Activated T-cell treated with anti-CD3 and anti-CD28 coated beads, Interleukin-2, amount 50 U/mL, for 24 hours (primary cell): ENCODE results near the gene LRP1B.
"Not testable (repeated sequence)": the region's sequence is repeated elsewhere in the genome, so short reads cannot be mapped to it uniquely, and the experiment has no call there.

ENCODE experiments used
- DNase-seq: peaks from one replicate; pipeline ENCODE4 v3.0.0-alpha.2; 2020
- H3K27ac Mint-ChIP-seq: 2 replicates; pipeline ENCODE4 v1.8.0; 2020; ENCODE audit warnings: mild to moderate bottlenecking, mixed read lengths
- H3K27me3 Mint-ChIP-seq: 2 replicates; pipeline ENCODE4 v1.8.0; 2020; ENCODE audit warnings: mixed read lengths
- H3K36me3 Mint-ChIP-seq: 2 replicates; pipeline ENCODE4 v1.8.0; 2020; ENCODE audit warnings: low read depth, mixed read lengths
- H3K4me1 Mint-ChIP-seq: 2 replicates; pipeline ENCODE4 v1.8.0; 2020; ENCODE audit warnings: low read depth, mixed read lengths
- H3K4me3 Mint-ChIP-seq: 2 replicates; pipeline ENCODE4 v1.8.0; 2020; ENCODE audit warnings: mild to moderate bottlenecking, moderate library complexity, mixed read lengths
- H3K9me3 Mint-ChIP-seq: 2 replicates; pipeline ENCODE4 v1.8.0; 2020; ENCODE audit warnings: mixed read lengths

LRP1B gene

DNA sequence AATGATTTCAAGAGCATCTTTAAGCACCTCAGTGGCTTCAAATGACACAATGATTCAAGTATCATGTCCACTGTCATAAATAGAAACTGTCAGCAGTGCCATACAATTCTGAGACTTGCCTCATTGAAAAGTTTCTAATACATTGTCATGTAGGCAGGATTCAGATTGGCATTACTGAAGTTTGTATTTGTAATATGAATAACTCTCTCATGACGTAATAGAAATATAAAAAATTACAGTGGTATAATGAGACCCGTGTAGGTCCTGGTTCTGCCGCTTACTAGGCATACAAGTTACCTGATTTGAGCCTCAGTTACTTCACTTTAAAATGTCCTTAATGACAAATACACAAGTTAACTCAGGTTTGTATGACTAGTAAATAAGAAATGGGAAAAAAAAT, 1814.5 kb downstream of the LRP1B start:
- Mint-ChIP-seq H3K4me3 (no peak overlapping the region), H3K9me3 (peaks cover 13% of the 10 kb centered on the region), H3K27me3 (no peaks in the 10 kb centered on the region), H3K36me3 (no peaks in the 10 kb centered on the region), H3K4me1 (no peaks in the 10 kb centered on the region), H3K27ac (no peak overlapping the region)
- no peak for DNase-seq

DNA sequence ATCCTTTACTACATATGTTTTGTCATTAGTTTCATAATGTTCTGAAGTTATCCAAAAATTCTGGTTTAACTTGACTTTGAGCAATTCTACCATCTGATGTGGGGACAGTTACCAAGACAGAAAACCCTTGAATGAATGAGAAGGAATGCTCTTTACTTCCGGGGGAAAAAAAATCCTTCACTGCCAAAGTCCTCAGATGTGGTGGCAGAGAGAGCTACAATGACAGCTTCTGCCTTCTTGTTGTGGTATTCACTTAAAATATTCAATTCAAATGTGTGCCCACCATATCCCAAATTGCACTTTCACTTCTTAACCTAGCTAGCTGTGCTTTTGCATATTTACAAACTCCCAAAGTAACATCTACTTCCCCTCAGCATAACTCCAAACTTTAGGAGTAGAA, 1818.9 kb downstream of the LRP1B start:
- Mint-ChIP-seq H3K4me1 (no peaks in the 10 kb centered on the region), H3K27me3 (no peaks in the 10 kb centered on the region)

DNA sequence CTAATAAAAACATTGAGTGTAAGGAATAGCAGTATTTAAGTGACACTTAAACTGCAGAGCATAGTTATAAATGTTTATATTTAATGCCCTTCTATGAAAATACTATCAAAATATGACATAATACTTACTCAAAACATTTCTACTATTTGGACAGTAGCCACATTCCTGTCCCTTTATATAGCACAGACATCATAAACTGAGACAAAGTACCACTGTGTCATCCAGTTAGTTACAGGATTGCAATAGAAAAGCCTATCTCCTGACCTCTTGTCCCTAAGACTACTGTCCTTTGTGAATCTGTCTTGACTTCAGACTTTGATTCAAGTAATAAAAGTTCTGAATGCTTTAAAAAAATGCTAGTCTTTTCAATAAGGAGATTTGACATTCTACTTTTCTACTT, 1822.1 kb downstream of the LRP1B start:
- Mint-ChIP-seq H3K4me1 (no peaks in the 10 kb centered on the region), H3K4me3 (no peak overlapping the region), H3K27me3 (no peaks in the 10 kb centered on the region), H3K9me3 (peaks cover 7% of the 10 kb centered on the region), H3K36me3 (no peaks in the 10 kb centered on the region), H3K27ac (no peak overlapping the region)
- DNase-seq: no peak

More for the DNA sequence above, 1818.9 kb downstream of the LRP1B start:
- Mint-ChIP-seq H3K36me3 (no peaks in the 10 kb centered on the region), H3K27ac (no peak overlapping the region), H3K9me3 (peaks cover 6% of the 10 kb centered on the region), H3K4me3 (no peak overlapping the region)
- DNase-seq: no peak

DNA sequence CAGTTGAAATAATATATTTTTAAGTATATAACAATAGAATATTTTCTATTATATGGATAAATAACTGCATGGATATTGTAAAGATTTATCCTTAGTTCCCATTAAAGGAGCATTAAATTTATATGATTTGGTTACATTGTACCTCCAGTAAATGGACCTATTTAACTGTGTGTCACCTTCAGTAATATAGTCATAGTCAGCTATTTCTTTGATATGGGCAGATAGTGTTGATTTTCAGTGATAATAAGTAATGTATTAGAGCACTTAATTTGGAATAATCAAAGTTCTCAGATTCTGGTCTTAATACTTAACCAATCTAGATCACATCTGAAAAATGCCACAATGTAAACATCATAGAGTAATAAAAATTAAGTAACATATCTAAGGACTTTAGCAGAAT, 1823.3 kb downstream of the LRP1B start:
- Mint-ChIP-seq H3K4me3 (no peak overlapping the region), H3K27ac (no peak overlapping the region), H3K36me3 (no peaks in the 10 kb centered on the region), H3K27me3 (no peaks in the 10 kb centered on the region), H3K9me3 (peaks cover 7% of the 10 kb centered on the region), H3K4me1 (no peaks in the 10 kb centered on the region)
- no peak for DNase-seq

DNA sequence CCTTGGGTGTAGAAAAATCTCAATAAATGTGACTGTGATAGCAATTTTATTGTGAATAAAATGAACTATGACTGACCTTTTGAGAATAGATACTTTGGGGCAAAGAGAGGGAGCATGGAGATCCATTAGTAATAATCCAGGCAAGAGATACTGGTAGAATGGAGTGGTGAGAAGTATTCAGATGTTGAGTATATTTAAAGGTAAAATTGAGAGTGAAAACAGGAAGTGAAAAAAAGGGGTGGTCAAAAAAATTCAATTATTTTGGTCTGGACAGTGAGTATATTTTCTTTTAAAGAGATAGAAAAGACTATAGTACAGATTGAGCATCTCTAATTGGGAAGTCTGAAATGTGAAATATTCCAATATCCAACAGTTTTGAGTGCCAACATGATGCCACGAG, 1835.0 kb downstream of the LRP1B start:
- Mint-ChIP-seq H3K9me3 (peaks cover 19% of the 10 kb centered on the region), H3K4me1 (no peaks in the 10 kb centered on the region), H3K4me3 (no peak overlapping the region), H3K27ac (no peak overlapping the region), H3K36me3 (no peaks in the 10 kb centered on the region), H3K27me3 (no peaks in the 10 kb centered on the region)
- DNase-seq: no peak

DNA sequence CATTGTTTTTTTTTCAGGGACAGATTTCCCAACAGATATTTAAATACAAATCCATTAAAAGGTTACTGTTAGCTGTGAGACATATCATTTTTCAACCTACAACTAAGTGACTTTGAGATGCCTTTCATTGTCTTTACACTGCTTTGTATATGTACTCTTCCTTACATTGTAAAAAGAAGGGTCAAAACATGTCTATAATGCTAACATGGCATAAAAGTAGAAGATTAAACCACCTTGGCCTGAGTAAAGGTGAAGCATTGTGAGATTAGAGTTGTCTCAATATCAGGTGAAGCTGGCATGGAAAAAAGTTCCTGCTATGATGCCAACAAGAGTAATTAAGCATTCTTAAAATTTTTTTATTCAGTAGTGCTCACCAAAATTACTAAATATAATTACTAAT, 1842.1 kb downstream of the LRP1B start:
- no peaks in the 10 kb centered on the region for H3K27me3 Mint-ChIP-seq
- no peak overlapping the region for H3K4me3 Mint-ChIP-seq
- no peaks in the 10 kb centered on the region for H3K4me1 Mint-ChIP-seq
- peaks cover 9% of the 10 kb centered on the region for H3K9me3 Mint-ChIP-seq
- H3K36me3 Mint-ChIP-seq: no peaks in the 10 kb centered on the region
- no peak overlapping the region for H3K27ac Mint-ChIP-seq
- no peak for DNase-seq

DNA sequence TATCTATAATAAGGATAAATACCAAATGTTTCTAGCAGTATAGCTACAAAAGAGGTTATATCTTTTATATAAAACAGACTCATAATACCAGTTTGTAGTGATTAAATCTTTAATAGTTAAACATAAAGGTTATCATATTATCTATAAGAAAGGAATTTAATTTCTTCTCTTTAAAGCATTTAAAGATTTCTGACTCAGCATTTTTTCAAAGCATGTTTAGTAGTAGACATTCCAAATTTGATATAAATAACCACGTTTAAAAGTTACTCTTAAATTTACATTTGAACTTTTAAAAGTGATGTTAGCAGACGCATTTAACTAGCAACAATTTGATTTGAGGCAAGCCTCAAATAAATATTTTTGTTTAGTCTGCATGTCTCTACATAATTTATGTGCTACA, 1842.6 kb downstream of the LRP1B start:
- DNase-seq: no peak
- no peaks in the 10 kb centered on the region for H3K4me1 Mint-ChIP-seq
- H3K4me3 Mint-ChIP-seq: no peak overlapping the region
- no peaks in the 10 kb centered on the region for H3K27me3 Mint-ChIP-seq
- H3K36me3 Mint-ChIP-seq: no peaks in the 10 kb centered on the region
- no peak overlapping the region for H3K27ac Mint-ChIP-seq
- H3K9me3 Mint-ChIP-seq: peaks cover 7% of the 10 kb centered on the region

DNA sequence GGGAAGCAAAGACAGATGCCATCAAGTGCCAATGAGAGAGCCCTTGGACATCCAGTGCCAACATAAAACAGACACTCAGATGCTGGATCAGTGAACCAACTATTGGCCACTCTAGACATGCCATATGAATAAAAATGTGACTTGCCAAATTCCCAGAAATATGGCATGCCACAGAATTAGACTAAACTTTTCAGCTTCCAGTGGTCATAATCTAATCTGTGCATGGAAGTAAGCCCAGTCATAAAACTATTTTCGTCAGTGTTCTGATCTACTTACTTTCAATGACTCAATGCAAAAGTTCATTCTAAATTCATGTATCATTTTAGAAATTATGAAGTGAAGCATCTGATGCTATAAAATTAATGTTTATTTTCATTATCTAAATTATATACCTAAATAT, 1844.4 kb downstream of the LRP1B start:
- Mint-ChIP-seq H3K27me3 (no peaks in the 10 kb centered on the region), H3K4me1 (no peaks in the 10 kb centered on the region), H3K4me3 (no peak overlapping the region), H3K36me3 (no peaks in the 10 kb centered on the region), H3K9me3 (peaks cover 4% of the 10 kb centered on the region), H3K27ac (no peak overlapping the region)
- DNase-seq: no peak

DNA sequence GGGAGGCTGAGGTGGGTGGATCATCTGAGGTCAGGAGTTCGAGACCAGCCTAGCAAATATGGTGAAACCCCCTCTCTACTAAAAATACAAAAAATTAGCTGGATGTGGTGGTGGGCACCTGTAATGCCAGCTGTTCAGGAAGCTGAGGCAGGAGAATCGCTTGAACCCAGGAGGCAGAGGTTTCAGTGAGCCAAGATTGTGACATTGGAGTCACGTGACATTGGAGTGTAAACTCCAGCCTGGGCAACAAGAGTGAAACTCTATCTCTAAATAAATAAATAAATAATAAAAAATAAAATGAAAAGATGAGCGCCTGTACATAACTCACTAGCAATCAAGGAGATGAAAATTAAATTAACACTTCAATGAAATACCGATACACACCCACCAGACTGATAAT, 1853.5 kb downstream of the LRP1B start:
- H3K27ac Mint-ChIP-seq, H3K36me3 Mint-ChIP-seq, DNase-seq, H3K4me1 Mint-ChIP-seq, H3K4me3 Mint-ChIP-seq, H3K27me3 Mint-ChIP-seq: not testable (repeated sequence)
- peaks cover 11% of the 10 kb centered on the region for H3K9me3 Mint-ChIP-seq

DNA sequence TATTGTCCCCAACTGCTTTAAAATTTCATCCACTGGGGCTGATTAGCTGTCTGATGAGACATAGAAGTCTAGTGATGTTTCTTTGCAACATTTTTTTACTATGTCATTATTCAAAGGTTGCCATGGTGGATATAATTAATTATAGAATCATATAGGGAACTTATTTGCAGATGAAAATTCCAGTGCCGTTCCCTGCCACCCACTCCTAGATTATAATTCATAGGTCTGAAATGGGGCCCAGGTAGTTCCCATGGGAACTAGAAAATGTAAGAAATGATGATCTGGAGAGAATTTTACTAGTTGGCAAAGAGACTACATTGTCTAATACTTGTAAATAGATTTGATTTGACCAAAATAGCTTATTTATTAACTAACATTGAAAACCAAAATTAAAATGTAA, 1854.2 kb downstream of the LRP1B start:
- H3K4me1 Mint-ChIP-seq: no peaks in the 10 kb centered on the region
- no peaks in the 10 kb centered on the region for H3K36me3 Mint-ChIP-seq
- H3K27me3 Mint-ChIP-seq: no peaks in the 10 kb centered on the region
- no peak overlapping the region for H3K4me3 Mint-ChIP-seq
- no peak overlapping the region for H3K27ac Mint-ChIP-seq
- peaks cover 11% of the 10 kb centered on the region for H3K9me3 Mint-ChIP-seq
- no peak for DNase-seq

DNA sequence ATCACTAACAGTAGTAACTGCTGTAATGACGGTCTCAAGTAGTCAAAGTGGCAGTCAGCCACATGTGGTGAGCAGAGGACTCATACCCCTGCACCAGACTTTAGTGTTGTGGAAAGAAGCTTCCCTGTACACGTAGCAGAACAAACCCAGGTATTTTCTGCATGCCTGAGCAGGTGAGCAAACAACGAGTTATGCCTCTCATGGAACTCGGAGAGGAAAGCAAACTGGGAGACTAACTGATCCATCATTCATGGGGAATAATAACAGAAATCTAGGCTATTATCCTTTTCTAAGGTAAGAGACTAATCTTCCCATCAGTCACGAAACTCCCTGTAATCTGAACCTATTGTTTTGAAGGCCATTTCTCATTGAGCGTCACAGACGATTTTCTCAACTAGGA, 1855.4 kb downstream of the LRP1B start:
- Mint-ChIP-seq H3K27me3 (no peaks in the 10 kb centered on the region), H3K36me3 (no peaks in the 10 kb centered on the region), H3K9me3 (peaks cover 16% of the 10 kb centered on the region), H3K4me3 (no peak overlapping the region), H3K4me1 (no peaks in the 10 kb centered on the region), H3K27ac (no peak overlapping the region)
- DNase-seq: no peak

DNA sequence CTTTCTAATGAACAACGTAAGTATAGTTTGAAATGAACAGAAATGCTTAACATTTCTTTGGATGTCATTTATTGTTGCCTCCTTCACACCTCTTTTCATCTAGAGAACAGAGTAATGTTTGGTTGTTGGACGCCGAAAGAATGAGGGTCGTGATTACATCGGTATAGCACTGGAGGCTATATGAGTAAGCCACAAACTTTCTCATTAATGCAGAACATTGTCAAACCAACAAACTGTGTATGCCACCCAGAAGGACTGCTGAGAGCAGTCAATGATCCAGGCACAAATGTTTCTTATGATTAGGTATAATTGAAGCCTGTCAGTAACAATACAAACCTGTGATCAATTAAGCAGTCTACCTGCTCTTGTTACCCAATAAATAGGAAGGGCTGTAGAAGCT, 1855.9 kb downstream of the LRP1B start:
- Mint-ChIP-seq H3K27ac (no peak overlapping the region), H3K27me3 (no peaks in the 10 kb centered on the region), H3K9me3 (peaks cover 16% of the 10 kb centered on the region), H3K36me3 (no peaks in the 10 kb centered on the region), H3K4me1 (no peaks in the 10 kb centered on the region), H3K4me3 (no peak overlapping the region)
- DNase-seq: no peak

DNA sequence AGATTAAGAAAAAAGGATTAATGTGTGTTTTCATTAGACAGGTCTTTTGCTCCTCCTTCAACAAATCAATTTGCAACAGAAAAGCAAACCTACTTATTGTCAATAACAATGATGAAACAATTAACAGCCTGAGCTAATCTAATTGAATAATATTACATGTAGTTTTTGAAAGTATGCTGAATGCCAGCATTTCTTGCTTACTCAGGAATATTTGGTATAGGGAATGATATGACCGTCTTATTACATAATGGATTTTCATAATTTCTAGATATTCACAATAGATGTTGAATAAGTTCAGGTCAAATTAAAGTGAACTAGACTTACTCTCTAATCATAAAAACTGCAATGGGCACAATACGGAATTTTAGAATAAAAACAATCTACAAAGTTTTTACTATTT, 1856.9 kb downstream of the LRP1B start:
- Mint-ChIP-seq H3K36me3 (no peaks in the 10 kb centered on the region), H3K4me3 (no peak overlapping the region), H3K4me1 (no peaks in the 10 kb centered on the region), H3K27me3 (no peaks in the 10 kb centered on the region), H3K27ac (no peak overlapping the region), H3K9me3 (peaks cover 16% of the 10 kb centered on the region)
- no peak for DNase-seq

DNA sequence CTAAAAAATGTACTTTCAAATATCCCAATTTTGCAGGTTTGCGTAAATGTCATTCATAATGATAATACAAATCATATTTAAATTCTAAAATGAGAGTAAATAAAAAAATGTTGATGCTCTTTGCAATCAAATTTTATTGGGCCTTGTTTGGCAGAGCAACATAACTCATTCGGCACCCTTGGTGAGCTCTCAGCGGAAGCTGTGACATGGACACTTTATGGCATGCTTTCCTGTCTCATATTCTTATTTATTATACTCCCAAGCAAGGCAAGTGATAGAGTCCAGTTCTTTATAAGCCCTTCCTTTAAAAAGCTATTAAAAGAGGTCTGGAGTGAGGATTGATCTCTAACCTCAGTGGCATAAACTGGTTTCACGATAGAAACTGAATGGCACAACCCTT, 1857.4 kb downstream of the LRP1B start:
- no peaks in the 10 kb centered on the region for H3K27me3 Mint-ChIP-seq
- no peaks in the 10 kb centered on the region for H3K36me3 Mint-ChIP-seq
- no peak for DNase-seq
- H3K27ac Mint-ChIP-seq: no peak overlapping the region
- H3K4me3 Mint-ChIP-seq: no peak overlapping the region
- H3K4me1 Mint-ChIP-seq: no peaks in the 10 kb centered on the region
- peaks cover 16% of the 10 kb centered on the region for H3K9me3 Mint-ChIP-seq

DNA sequence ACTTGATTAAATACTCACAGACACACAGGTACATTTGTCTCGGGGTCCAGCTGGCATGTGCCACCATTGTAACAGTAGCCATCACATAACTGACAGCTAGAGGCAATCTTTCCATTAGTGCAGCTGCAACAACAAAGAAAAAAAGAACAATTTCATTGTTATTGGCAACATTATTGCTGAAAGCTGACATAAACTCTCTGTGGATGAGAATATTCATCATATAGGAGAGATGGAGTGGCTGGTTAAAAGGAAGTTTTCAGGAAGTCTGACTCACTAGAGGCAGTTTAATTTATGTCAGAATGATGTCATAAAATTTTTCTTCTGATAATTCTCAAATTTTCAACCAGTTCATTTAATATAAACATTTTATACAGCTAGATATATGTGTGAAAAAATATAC, 1860.6 kb downstream of the LRP1B start:
- no peaks in the 10 kb centered on the region for H3K4me1 Mint-ChIP-seq
- DNase-seq: no peak
- no peaks in the 10 kb centered on the region for H3K27me3 Mint-ChIP-seq
- H3K9me3 Mint-ChIP-seq: peaks cover 5% of the 10 kb centered on the region
- H3K4me3 Mint-ChIP-seq: no peak overlapping the region
- H3K36me3 Mint-ChIP-seq: no peaks in the 10 kb centered on the region
- H3K27ac Mint-ChIP-seq: no peak overlapping the region

DNA sequence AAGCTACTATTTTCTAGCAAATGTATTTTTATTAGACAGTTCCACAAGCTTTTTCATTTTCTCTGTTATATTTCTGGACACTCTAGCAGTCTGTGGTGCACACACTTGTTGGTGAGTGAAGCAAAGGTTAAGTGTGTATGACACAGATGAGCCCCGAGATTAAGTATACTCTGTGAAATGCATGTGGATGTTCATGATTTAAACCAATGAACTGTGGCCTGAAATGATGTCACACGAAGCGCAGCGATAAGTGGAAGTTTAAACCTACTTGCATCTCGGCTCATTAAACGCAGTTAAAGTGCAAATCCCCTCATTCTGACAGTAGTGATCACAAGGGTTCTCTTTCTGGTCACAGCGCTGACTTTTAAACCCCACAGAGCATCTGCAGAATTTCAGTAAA, 1861.8 kb downstream of the LRP1B start:
- H3K4me1 Mint-ChIP-seq: no peaks in the 10 kb centered on the region
- H3K36me3 Mint-ChIP-seq: no peaks in the 10 kb centered on the region
- peaks cover 5% of the 10 kb centered on the region for H3K9me3 Mint-ChIP-seq
- no peaks in the 10 kb centered on the region for H3K27me3 Mint-ChIP-seq
- DNase-seq: no peak
- no peak overlapping the region for H3K4me3 Mint-ChIP-seq
- no peak overlapping the region for H3K27ac Mint-ChIP-seq
